ENCODE measurements around the gene WDR88. TPM values are rescaled to one million over a fixed set of nuclear protein-coding genes. Genes with fewer than 3 reads are reported as not detected.
"Not testable (repeated sequence)": the region's sequence is repeated elsewhere in the genome, so short reads cannot be mapped to it uniquely, and the experiment has no call there.

Gene WDR88
- total RNA-seq, 4 donors from 2014 or later, result not detected

GRCh38 chr19:33187183-33187540, 55.2 kb downstream of the WDR88 start:
- H3K36me3 ChIP-seq, result no peaks in the 10 kb centered on the region
- H3K4me3 ChIP-seq (replicated peaks in 1 of 3), result no peak overlapping the region
- peak; percentile 89 to 93 for DNase-seq
- intact Hi-C loops (cut with DNase I), result loop anchor here (5.0 kb wide), 1 partner anchor 40 kb away; no protein-coding TSS in a partner anchor
- H3K27me3 ChIP-seq, result no peaks in the 10 kb centered on the region
- H3K4me1 ChIP-seq, result peaks cover 14 to 18% of the 10 kb centered on the region in 2 donors
- no peak overlapping the region for H3K27ac ChIP-seq
- TF ChIP-seq POLR2A (IDR thresholded peaks at IDR 0.05) (no peak), CTCF (IDR thresholded peaks at IDR 0.05) (no peak)
- 27 to 43% methylated on average over 7 to 8 of the region's 8 CpGs for WGBS, 2 donors
- no peaks in the 10 kb centered on the region for H3K9me3 ChIP-seq

GRCh38 chr19:33189453-33189852, 57.5 kb downstream of the WDR88 start:
- TF ChIP-seq CTCF (IDR thresholded peaks at IDR 0.05) (no peak), POLR2A (IDR thresholded peaks at IDR 0.05) (no peak)
- DNase-seq, result no peak
- WGBS, 2 donors, result 0 to 69% methylated on average over 1 of the region's 1 CpG
- Histone ChIP-seq H3K27me3 (no peaks in the 10 kb centered on the region), H3K36me3 (no peaks in the 10 kb centered on the region), H3K4me1 (peaks cover 13 to 14% of the 10 kb centered on the region in 2 donors), H3K4me3 (replicated peaks in 1 of 3) (no peak overlapping the region), H3K27ac (no peak overlapping the region), H3K9me3 (no peaks in the 10 kb centered on the region)
- intact Hi-C loops (cut with DNase I), result loop anchor here (5.0 kb wide), 1 partner anchor 42 kb away; no protein-coding TSS in a partner anchor

- intact Hi-C loops (cut with DNase I); H3K27ac ChIP-seq; H3K36me3 ChIP-seq; DNase-seq; H3K27me3 ChIP-seq; H3K9me3 ChIP-seq; H3K4me3 ChIP-seq (replicated peaks in 1 of 3): not testable (repeated sequence)
- WGBS, 2 donors, result 91 to 95% methylated on average over 4 of the region's 4 CpGs
- peaks cover 21 to 22% of the 10 kb centered on the region in 2 donors for H3K4me1 ChIP-seq
Observed at GRCh38 chr19:33191092-33191491, 59.2 kb downstream of the WDR88 start.

GRCh38 chr19:33191501-33191900, 59.6 kb downstream of the WDR88 start:
- Histone ChIP-seq H3K4me1 (peaks cover 17 to 21% of the 10 kb centered on the region in 2 donors), H3K36me3 (no peaks in the 10 kb centered on the region), H3K9me3 (no peaks in the 10 kb centered on the region), H3K27ac (no peak overlapping the region), H3K27me3 (no peaks in the 10 kb centered on the region), H3K4me3 (replicated peaks in 1 of 3) (no peak overlapping the region)
- no peak for DNase-seq
- no peak for TF ChIP-seq CTCF (IDR thresholded peaks at IDR 0.05)
- no peak for TF ChIP-seq POLR2A (IDR thresholded peaks at IDR 0.05)
- WGBS, 2 donors, result 87 to 90% methylated on average over 6 of the region's 6 CpGs
- intact Hi-C loops (cut with DNase I), result no loop called here

- H3K9me3 ChIP-seq, result no peaks in the 10 kb centered on the region
- no peaks in the 10 kb centered on the region for H3K27me3 ChIP-seq
- H3K27ac ChIP-seq, result no peak overlapping the region
- TF ChIP-seq POLR2A (IDR thresholded peaks at IDR 0.05) (no peak), CTCF (IDR thresholded peaks at IDR 0.05) (peak in 1 of 6 experiments; percentile 11)
- H3K36me3 ChIP-seq, result no peaks in the 10 kb centered on the region
- intact Hi-C loops (cut with DNase I), result no loop called here
- H3K4me3 ChIP-seq (replicated peaks in 1 of 3), result no peak overlapping the region
- DNase-seq, result no peak
- H3K4me1 ChIP-seq, result peaks cover 12 to 16% of the 10 kb centered on the region in 2 donors
- WGBS, 2 donors, result 75 to 79% methylated on average over 7 of the region's 7 CpGs
Observed at GRCh38 chr19:33192010-33192409, 60.1 kb downstream of the WDR88 start.
